ENCODE measurements around the gene TCF25.
"Not testable (repeated sequence)": the region's sequence is repeated elsewhere in the genome, so short reads cannot be mapped to it uniquely, and the experiment has no call there.

The TCF25 gene

GRCh38 chr16:89845417-89845816, 28.0 kb upstream of the TCF25 start:
- no peak for DNase-seq

- DNase-seq, result no peak
Observed at GRCh38 chr16:89847051-89847939, 26.1 kb upstream of the TCF25 start.

GRCh38 chr16:89847940-89848297, 25.5 kb upstream of the TCF25 start:
- no peak for DNase-seq

GRCh38 chr16:89848974-89849373, 24.4 kb upstream of the TCF25 start:
- no peak for DNase-seq

GRCh38 chr16:89853306-89853993, 19.9 kb upstream of the TCF25 start:
- no peak for DNase-seq

- DNase-seq, result no peak
Observed at GRCh38 chr16:89855301-89855945, 18.0 kb upstream of the TCF25 start.

- DNase-seq, result no peak
Observed at GRCh38 chr16:89855986-89856385, 17.4 kb upstream of the TCF25 start.

GRCh38 chr16:89858973-89859614, 14.3 kb upstream of the TCF25 start:
- DNase-seq, result no peak

- no peak for DNase-seq
Observed at GRCh38 chr16:89859615-89860007, 13.8 kb upstream of the TCF25 start.

GRCh38 chr16:89860747-89861304, 12.6 kb upstream of the TCF25 start:
- peak; percentile 74 for DNase-seq

- DNase-seq, result no peak
Observed at GRCh38 chr16:89861648-89862047, 11.7 kb upstream of the TCF25 start.

GRCh38 chr16:89862732-89863131, 10.7 kb upstream of the TCF25 start:
- no peak for DNase-seq

- no peak for DNase-seq
Observed at GRCh38 chr16:89863741-89864526, 9.5 kb upstream of the TCF25 start.

- DNase-seq, result no peak
Observed at GRCh38 chr16:89864527-89864820, 8.9 kb upstream of the TCF25 start.

GRCh38 chr16:89867918-89868317, 5.5 kb upstream of the TCF25 start:
- no peak for DNase-seq

- DNase-seq, result no peak
Observed at GRCh38 chr16:89869911-89870310, 3.5 kb upstream of the TCF25 start.

GRCh38 chr16:89870440-89870839, 3.0 kb upstream of the TCF25 start:
- no peak for DNase-seq

- no peak for DNase-seq
Observed at GRCh38 chr16:89871895-89872294, 1.5 kb upstream of the TCF25 start.

GRCh38 chr16:89873972-89874689, 739 bp downstream of the TCF25 start:
- DNase-seq, result peak; percentile 96

- not testable (repeated sequence) for DNase-seq
Observed at GRCh38 chr16:89879123-89879522, 5.7 kb downstream of the TCF25 start.

GRCh38 chr16:89880477-89881367, 7.3 kb downstream of the TCF25 start:
- DNase-seq, result no peak

Data from activated CD4-positive, alpha-beta T cell treated with anti-CD3 and anti-CD28 coated beads, Interleukin-2, amount 50 U/mL, for 1 hour (primary cell).